ENCODE measurements around the gene NOTCH1. TPM values are rescaled to one million over a fixed set of nuclear protein-coding genes. Genes with fewer than 3 reads are reported as not detected.

Gene NOTCH1
- total and polyA plus RNA-seq, 2 of the 8 experiments (the other 6 are each of a cell fraction or from before 2014, with no cell fraction given): 6.9 to 55.6 TPM

- Histone ChIP-seq H3K27me3 (replicated peaks in 1 of 4; ENCODE audit: control insufficient read depth in 3 of 4, extremely low read depth in 1 of 4, insufficient read depth in 3 of 4, low read length in 3 of 4) (no peaks in the 10 kb centered on the region), H3K14ac (ENCODE audit: insufficient read length) (no peak overlapping the region), H3K4me1 (replicated peaks in 1 of 4; ENCODE audit: control insufficient read depth in 3 of 4, insufficient read depth in 4 of 4, low read length in 3 of 4) (no peaks in the 10 kb centered on the region; a peak in 1 of 7 replicates), H4K5ac (ENCODE audit: insufficient read length, low read depth, low read length) (no peak overlapping the region), H2AK5ac (ENCODE audit: low read depth, low read length) (no peak overlapping the region), H3K79me1 (ENCODE audit: low read depth, low read length) (no peaks in the 10 kb centered on the region), H4K8ac (ENCODE audit: extremely low read depth, insufficient read depth, low read length) (no peak overlapping the region), H2BK5ac (ENCODE audit: low read depth, low read length) (no peak overlapping the region; the same call in 1 of the 2 replicates), H3K27ac (ENCODE audit: low read depth, low read length) (no peak overlapping the region), H2BK20ac (ENCODE audit: low read length) (no peak overlapping the region), H2BK15ac (ENCODE audit: low read length) (no peak overlapping the region), H3K4me2 (ENCODE audit: insufficient read depth in 1 of 2, low read depth in 2 of 2, low read length in 2 of 2) (no peak overlapping the region), H3K79me2 (ENCODE audit: control insufficient read depth in 1 of 2, insufficient read depth in 2 of 2, low read length in 2 of 2) (no peaks in the 10 kb centered on the region), H2BK12ac (ENCODE audit: low read depth, low read length) (no peak overlapping the region), H4K20me1 (replicated peaks in 1 of 2; ENCODE audit: control insufficient read depth in 1 of 2, insufficient read depth in 2 of 2, low read length in 2 of 2) (peaks cover 0 to 16% of the 10 kb centered on the region in 2 experiments), H3K36me3 (ENCODE audit: control insufficient read depth in 2 of 4, insufficient read depth in 4 of 4, low read length in 3 of 4) (peaks cover 7 to 57% (median 28%) of the 10 kb centered on the region in 4 experiments; a peak in 6 of 8 replicates), H3K23me2 (ENCODE audit: low read depth, low read length) (no peaks in the 10 kb centered on the region), H3K23ac (ENCODE audit: insufficient read length) (no peak overlapping the region), H2AFZ (ENCODE audit: low read length) (no peak overlapping the region), H3K56ac (replicated peaks; ENCODE audit: insufficient read length, low read depth, low read length) (no peak overlapping the region), H3K4me3 (ENCODE audit: extremely low read depth in 1 of 4, insufficient read depth in 2 of 4, low read depth in 3 of 4, low read length in 4 of 4) (no peak overlapping the region), H3K4ac (replicated peaks; ENCODE audit: insufficient read length, low read depth, low read length) (no peak overlapping the region), H3K9ac (replicated peaks in 1 of 4; ENCODE audit: extremely low read depth in 1 of 4, low read depth in 3 of 4, low read length in 3 of 4) (no peak overlapping the region), H2BK120ac (replicated peaks; ENCODE audit: low read depth, low read length) (no peak overlapping the region), H4K91ac (replicated peaks; ENCODE audit: insufficient read length, low read length) (no peak overlapping the region), H3K18ac (ENCODE audit: extremely low read depth, low read length) (no peak overlapping the region), H3K9me3 (ENCODE audit: insufficient read depth in 2 of 2, low read depth in 1 of 2, low read length in 1 of 2) (no peaks in the 10 kb centered on the region)
- FAIRE-seq: no peak
- no peak for DNase-seq (ENCODE audit: low read depth in 1 of 2, low spot score in 2 of 2)
- POLR2A ChIA-PET (ENCODE audit: partially characterized antibody): interaction anchor here (1.0 to 2.0 kb wide), 3 partner anchors 11 to 131 kb away, joined by 3 to 6 read pairs (median 3); no protein-coding TSS in a partner anchor
- CTCF ChIA-PET (ENCODE audit: partially characterized antibody): interaction anchor here (0.6 to 4.8 kb wide), 6 partner anchors 10 to 135 kb away, joined by 3 to 47 read pairs (median 4); no protein-coding TSS in a partner anchor
- 96% methylated on average over 37 of the region's 56 CpGs; no CpG with 5 or more reads in 1 of the 2 experiments for WGBS, 2 experiments (ENCODE audit: extremely low coverage in 1 of 2, insufficient coverage in 1 of 2, insufficient read length in 1 of 2, insufficient replicate concordance in 2 of 2, low coverage in 1 of 2, low lambda C conversion rate in 2 of 2, missing lambda C conversion rate in 1 of 2)
- no peak for TF ChIP-seq CBX8 (IDR thresholded peaks at IDR 0.05; ENCODE audit: borderline replicate concordance, low read depth, low read length)
- TF ChIP-seq EP300 (IDR thresholded peaks at IDR 0.05; ENCODE audit: borderline replicate concordance in 1 of 2, low read depth in 2 of 2, low read length in 2 of 2): no peak
- TF ChIP-seq E2F6 (IDR thresholded peaks at IDR 0.05): no peak
- no peak for TF ChIP-seq RFX5 (IDR thresholded peaks at IDR 0.05; ENCODE audit: borderline replicate concordance, low read depth, low read length)
- TF ChIP-seq POU5F1 (IDR thresholded peaks at IDR 0.05; ENCODE audit: low read depth, low read length): no peak
- no peak for TF ChIP-seq GABPA (IDR thresholded peaks at IDR 0.05; ENCODE audit: borderline replicate concordance, insufficient read depth, low read length)
- TF ChIP-seq FOSL1 (IDR thresholded peaks at IDR 0.05; ENCODE audit: insufficient read depth, low read depth, low read length): no peak
- TF ChIP-seq CEBPB (IDR thresholded peaks at IDR 0.05; ENCODE audit: low read depth, low read length): no peak
- no peak for TF ChIP-seq EGR1 (IDR thresholded peaks at IDR 0.05; ENCODE audit: borderline replicate concordance, low read depth, low read length)
- no peak for TF ChIP-seq PHF8 (conservative IDR thresholded peaks at IDR 0.05; ENCODE audit: low read depth, low read length)
- no peak for TF ChIP-seq SIX5 (IDR thresholded peaks at IDR 0.05; ENCODE audit: low read depth, low read length)
These were observed 48.8 kb downstream of the NOTCH1 start for GRCh38 chr9:136496801-136497620.
